Ovary (tissue), 9 donors: Measurements from ENCODE around the gene RAB22A. TPM values are rescaled to one million over a fixed set of nuclear protein-coding genes. Genes with fewer than 3 reads are reported as not detected.

ENCODE experiments used
- DNase-seq, 5 donors: peaks; one replicate each; pipeline ENCODE4 v3.0.0-alpha.2; 2019 to 2020
- H3K27ac ChIP-seq, 2 donors: fragments of 200-600 bp; one replicate each; pipeline versions ENCODE4 v1.5.1 to v1.8.0; 2019 to 2022
- H3K27me3 ChIP-seq: fragments of 200-600 bp; one replicate; pipeline ENCODE4 v1.8.0; 2022
- H3K36me3 ChIP-seq: fragments of 200-600 bp; sonication (generic); one replicate; pipeline ENCODE4 v1.5.1; 2019
- H3K4me1 ChIP-seq: one replicate; pipeline ENCODE4 v1.8.1; 2013; ENCODE audit warnings: mild to moderate bottlenecking, moderate library complexity; ENCODE audit not compliant: insufficient read depth
- H3K4me3 ChIP-seq: fragments of 200-600 bp; sonication (generic); one replicate; pipeline ENCODE4 v1.5.1; 2017
- H3K9me3 ChIP-seq, 2 donors: fragments of 200-600 bp in 1 of 2; sonication (generic) in 1 of 2; one replicate each; pipeline versions ENCODE4 v1.5.1 to v1.8.1; 2013 to 2019; ENCODE audit warnings: mild to moderate bottlenecking in 1 of 2, moderate library complexity in 1 of 2
- CTCF ChIP-seq, 3 donors: fragments of 450-650 bp in 2 of 3; fragments of 200-600 bp in 1 of 3; IDR thresholded peaks; one replicate each; pipeline versions ENCODE4 v1.5.1 to v1.8.0; 2016 to 2022; ENCODE audit warnings: antibody characterized with exemption in 3 of 3, mild to moderate bottlenecking in 1 of 3
- EP300 ChIP-seq: sonication (generic); formaldehyde crosslinking; IDR thresholded peaks from one replicate; pipeline ENCODE4 v1.6.1; 2017; ENCODE audit warnings: antibody characterized with exemption
- POLR2A ChIP-seq: fragments of 450-650 bp; IDR thresholded peaks from one replicate; pipeline ENCODE4 v1.6.1; 2017; ENCODE audit warnings: antibody characterized with exemption, mild to moderate bottlenecking, moderate library complexity
- whole genome bisulfite sequencing, 3 donors: extraction: QIAGEN DNeasy Blood & Tissue Kit in 1 of 3; methylation state at CpG; one replicate each; pipeline versions ENCODE4 v1.1.5 to v1.1.7; 2013 to 2017; 5-methylcytosine and 5-hydroxymethylcytosine counted together
- intact Hi-C, 4 donors: fragments of 100-400 bp; cut with DNase I; formaldehyde crosslinking; loops; one replicate each; pipeline versions ENCODE4 v1.11.0 to v1.15.1; 2022 to 2023
- polyA plus RNA-seq, 2 donors: library from polyadenylated mRNA; stranded (reverse); fragments of 200-250 nt in 1 of 2; fragments of 350-450 nt in 1 of 2; fragmentation: Illumina TruSeq in 1 of 2; extraction: RNeasy Lipid Tissue Mini Kit (QIAGEN cat#74804) in 1 of 2; gene quantifications; one replicate each; pipeline ENCODE4 v1.2.3, GENCODE V29; 2013 to 2014
- total RNA-seq, 7 donors: library from RNA; depleted of rRNA in 2 of 7; stranded (reverse); fragments of >200 nt in 2 of 7; fragmentation: NEBNext Ultra II Directional in 3 of 7; extraction: Animal tissue kit (Norgen Biotek cat#: 25700) in 3 of 7; gene quantifications; one replicate each; pipeline versions ENCODE4 v1.1.0 to v1.2.4, GENCODE V29; 2016 to 2023
- donor health status: DM: no; HTN: no; CAD: no; lungs with moderate emphysema.
- donor health status: DM: no; HTN: no; CAD: no.
- donor health status: Bipolar disorder and iron deficiency.
- donor health status: DM: yes; HTN: yes; CAD: no.
- donor health status: DM: no; HTN: no; CAD: no.
- donor health status: DM: yes; HTN: yes; CAD: no.

Gene RAB22A
- total and polyA plus RNA-seq, 9 donors = 6.3 to 25.1 (median 17.9) TPM

GRCh38 chr20:58394801-58395200 lies 85.3 kb downstream of the RAB22A start:
- peaks cover 27% of the 10 kb centered on the region for H3K4me1 ChIP-seq
- no peaks in the 10 kb centered on the region for H3K27me3 ChIP-seq
- DNase-seq = no peak
- intact Hi-C loops = no loop called here
- no peak overlapping the region for H3K27ac ChIP-seq
- no peaks in the 10 kb centered on the region for H3K36me3 ChIP-seq
- no peak for TF ChIP-seq EP300
- no peak for TF ChIP-seq POLR2A
- TF ChIP-seq CTCF (IDR thresholded peaks at IDR 0.05) = no peak
- no peaks in the 10 kb centered on the region for H3K9me3 ChIP-seq
- WGBS, 3 donors = 49 to 64% (median 51%) methylated on average over 4 of the region's 4 CpGs
- no peak overlapping the region for H3K4me3 ChIP-seq

GRCh38 chr20:58395604-58396003 lies 86.1 kb downstream of the RAB22A start:
- H3K36me3 ChIP-seq = no peaks in the 10 kb centered on the region
- intact Hi-C loops = no loop called here
- DNase-seq = no peak
- no peak for TF ChIP-seq POLR2A
- H3K9me3 ChIP-seq = no peaks in the 10 kb centered on the region
- no peaks in the 10 kb centered on the region for H3K27me3 ChIP-seq
- peaks cover 21% of the 10 kb centered on the region for H3K4me1 ChIP-seq
- H3K27ac ChIP-seq = no peak overlapping the region
- H3K4me3 ChIP-seq = no peak overlapping the region
- 20 to 74% (median 34%) methylated on average over 3 of the region's 3 CpGs for WGBS, 3 donors

GRCh38 chr20:58397429-58397828 lies 87.9 kb downstream of the RAB22A start:
- Histone ChIP-seq H3K4me3 (no peak overlapping the region), H3K9me3 (no peaks in the 10 kb centered on the region), H3K36me3 (no peaks in the 10 kb centered on the region), H3K4me1 (peaks cover 15% of the 10 kb centered on the region), H3K27me3 (no peaks in the 10 kb centered on the region), H3K27ac (no peak overlapping the region)
- WGBS, 3 donors = 95 to 99% (median 98%) methylated on average over 6 of the region's 6 CpGs
- intact Hi-C loops = no loop called here
- no peak for DNase-seq
- no peak for TF ChIP-seq EP300
- no peak for TF ChIP-seq POLR2A
- TF ChIP-seq CTCF (IDR thresholded peaks at IDR 0.05) = no peak

DNA sequence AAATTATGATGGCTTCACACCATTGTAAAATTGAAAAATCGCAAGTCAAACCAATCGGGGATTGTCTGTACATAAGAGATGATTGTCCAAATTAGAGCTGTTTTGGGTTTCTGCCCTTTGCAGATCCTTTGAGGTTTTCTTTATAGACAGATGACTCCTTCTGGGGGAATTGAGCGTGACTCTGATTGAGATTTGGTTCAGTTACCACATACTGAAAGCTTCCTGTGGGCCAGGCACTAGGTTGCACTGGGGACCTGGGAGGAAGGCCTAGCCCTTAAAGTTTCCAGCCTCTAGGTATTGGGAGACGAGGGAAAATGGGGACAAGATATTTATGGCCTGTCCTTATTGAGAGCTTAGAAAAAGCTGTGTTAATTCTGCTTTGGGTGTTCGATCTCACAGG lies 88.7 kb downstream of the RAB22A start:
- no peaks in the 10 kb centered on the region for H3K27me3 ChIP-seq
- no peaks in the 10 kb centered on the region for H3K36me3 ChIP-seq
- 85 to 92% (median 90%) methylated on average over 5 of the region's 5 CpGs for WGBS, 3 donors
- DNase-seq = no peak
- no peak overlapping the region for H3K4me3 ChIP-seq
- H3K4me1 ChIP-seq = peaks cover 12% of the 10 kb centered on the region
- H3K9me3 ChIP-seq = no peaks in the 10 kb centered on the region
- TF ChIP-seq EP300 = no peak
- intact Hi-C loops = no loop called here
- no peak overlapping the region for H3K27ac ChIP-seq

DNA sequence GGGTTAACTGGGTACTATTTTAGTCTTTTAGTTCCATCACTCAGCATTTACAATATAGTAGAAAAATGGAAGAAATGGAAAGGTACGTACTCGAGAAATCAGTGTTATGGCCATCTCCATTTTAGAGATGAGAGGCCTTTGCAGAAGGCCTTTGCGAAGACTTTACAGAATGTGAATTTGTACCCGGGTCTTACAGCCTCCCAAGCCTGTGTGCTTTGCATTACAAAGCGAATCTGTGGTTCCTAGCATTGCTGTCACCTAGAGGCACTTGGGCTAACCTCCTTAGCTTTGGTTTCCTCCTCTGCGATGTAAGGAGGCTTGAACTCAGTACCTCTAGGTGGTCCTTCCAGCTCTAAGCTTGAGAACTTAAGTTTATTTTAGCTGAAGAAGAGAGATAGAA lies 90.4 kb downstream of the RAB22A start:
- TF ChIP-seq POLR2A (no peak), EP300 (no peak), CTCF (IDR thresholded peaks at IDR 0.05) (no peak)
- intact Hi-C loops = no loop called here
- Histone ChIP-seq H3K27ac (no peak overlapping the region), H3K27me3 (no peaks in the 10 kb centered on the region), H3K9me3 (no peaks in the 10 kb centered on the region), H3K4me1 (peaks cover 11% of the 10 kb centered on the region), H3K4me3 (no peak overlapping the region), H3K36me3 (no peaks in the 10 kb centered on the region)
- 90 to 95% (median 93%) methylated on average over 6 of the region's 6 CpGs for WGBS, 3 donors
- no peak for DNase-seq

DNA sequence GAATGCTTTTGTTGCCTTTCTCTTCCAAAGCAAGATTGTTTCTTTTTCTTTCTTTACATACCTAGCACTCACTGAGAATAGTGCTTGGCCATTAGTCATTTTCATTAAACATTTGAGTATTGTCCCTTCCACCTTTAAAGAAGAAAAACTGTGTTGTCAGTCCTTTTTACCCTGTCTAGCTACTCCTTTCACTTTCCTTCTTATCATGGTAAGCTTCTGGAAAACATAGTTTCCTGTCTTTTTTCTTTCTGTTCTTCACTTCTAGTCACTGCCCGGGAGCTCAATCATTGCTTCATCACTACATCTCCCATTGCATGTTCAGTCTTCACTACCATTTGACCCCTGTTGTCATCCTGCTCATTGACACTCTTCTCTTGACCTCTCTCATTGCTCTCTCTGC lies 91.6 kb downstream of the RAB22A start:
- WGBS, 3 donors = 90 to 94% (median 94%) methylated on average over 1 of the region's 1 CpG
- no peak for DNase-seq
- no peaks in the 10 kb centered on the region for H3K27me3 ChIP-seq
- H3K4me3 ChIP-seq = no peak overlapping the region
- H3K4me1 ChIP-seq = peaks cover 13% of the 10 kb centered on the region
- no peaks in the 10 kb centered on the region for H3K36me3 ChIP-seq
- H3K9me3 ChIP-seq = no peaks in the 10 kb centered on the region
- H3K27ac ChIP-seq = no peak overlapping the region
- intact Hi-C loops = no loop called here
- TF ChIP-seq POLR2A (no peak), EP300 (no peak), CTCF (IDR thresholded peaks at IDR 0.05) (no peak)
